NCI-H345 treated with DMSO at 0.1 percent for 48 hours (cell line): ENCODE results near the gene RHOXF2B.
"Not testable (repeated sequence)": the region's sequence is repeated elsewhere in the genome, so short reads cannot be mapped to it uniquely, and the experiment has no call there.

Experiments
- DNase-seq: peaks from one replicate; lab custom pipeline; 2025; ENCODE audit not compliant: unreplicated experiment; lab: John Stamatoyannopoulos, UW

RHOXF2B gene

DNA sequence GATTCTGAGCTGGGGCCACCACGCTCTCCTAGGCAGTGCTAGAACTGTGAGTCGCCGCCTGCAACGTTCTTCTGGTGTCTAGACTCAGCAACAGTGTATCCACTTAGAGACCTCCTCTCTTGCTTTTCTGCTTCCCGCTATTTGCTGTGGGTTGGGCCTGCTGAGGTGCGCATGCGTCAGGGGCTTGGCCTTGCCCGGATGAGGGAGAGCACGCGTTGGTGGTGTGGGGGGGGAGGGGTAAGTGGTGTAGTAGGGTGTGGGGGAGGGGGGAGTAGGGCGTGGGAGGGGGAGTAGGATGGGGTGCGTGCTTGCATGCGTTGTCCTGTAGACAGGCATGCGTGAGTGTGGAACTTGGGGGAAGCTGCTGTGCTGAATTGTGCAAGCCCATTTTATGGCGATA, at the start of gene RHOXF2B:
TSS of gene RHOXF2B (minus strand) at position 101 of the 400 bp plus-strand sequence. CDS start 138 bp downstream, outside the sequence.
- not testable (repeated sequence) for DNase-seq

DNA sequence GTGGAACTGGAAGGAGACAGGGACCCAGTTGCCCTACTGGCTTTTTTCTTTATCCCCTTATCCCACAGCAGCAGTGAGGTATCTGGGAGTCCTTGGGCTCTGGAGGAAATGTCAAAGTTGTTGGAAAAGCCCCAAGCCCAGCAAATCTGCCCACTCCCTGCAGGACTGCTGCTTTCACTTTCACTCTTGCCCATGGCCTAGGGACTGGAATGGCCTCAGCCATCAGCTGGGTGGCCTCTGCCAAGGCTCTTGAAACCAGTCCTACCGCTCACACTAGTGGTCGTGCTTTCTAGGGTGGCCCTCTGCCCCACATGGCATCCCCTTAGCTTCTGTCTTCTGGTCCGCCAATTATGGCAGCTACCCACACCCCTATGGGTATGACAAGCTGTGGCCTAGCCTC, 48.0 kb upstream of the RHOXF2B start:
- DNase-seq = no peak

DNA sequence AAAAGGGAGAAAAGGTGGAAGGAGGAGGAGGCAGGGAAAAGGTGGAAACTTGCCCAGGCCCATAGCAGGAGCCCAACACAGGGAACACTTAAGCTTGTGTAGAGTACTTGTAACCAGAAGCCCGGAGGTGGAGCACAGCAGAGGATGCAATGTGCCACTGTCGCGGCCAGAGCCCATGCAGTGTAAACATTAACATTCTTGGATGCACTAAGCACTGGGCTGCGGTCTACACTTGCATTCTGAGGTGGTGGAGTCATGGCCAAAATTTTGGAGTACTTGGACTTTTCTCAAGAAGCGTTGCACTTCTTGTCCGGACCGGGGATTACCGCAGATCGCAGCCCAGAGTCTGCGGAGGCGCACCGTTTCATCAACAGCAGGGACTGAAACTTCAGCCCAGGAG, 42.7 kb upstream of the RHOXF2B start:
- no peak for DNase-seq

DNA sequence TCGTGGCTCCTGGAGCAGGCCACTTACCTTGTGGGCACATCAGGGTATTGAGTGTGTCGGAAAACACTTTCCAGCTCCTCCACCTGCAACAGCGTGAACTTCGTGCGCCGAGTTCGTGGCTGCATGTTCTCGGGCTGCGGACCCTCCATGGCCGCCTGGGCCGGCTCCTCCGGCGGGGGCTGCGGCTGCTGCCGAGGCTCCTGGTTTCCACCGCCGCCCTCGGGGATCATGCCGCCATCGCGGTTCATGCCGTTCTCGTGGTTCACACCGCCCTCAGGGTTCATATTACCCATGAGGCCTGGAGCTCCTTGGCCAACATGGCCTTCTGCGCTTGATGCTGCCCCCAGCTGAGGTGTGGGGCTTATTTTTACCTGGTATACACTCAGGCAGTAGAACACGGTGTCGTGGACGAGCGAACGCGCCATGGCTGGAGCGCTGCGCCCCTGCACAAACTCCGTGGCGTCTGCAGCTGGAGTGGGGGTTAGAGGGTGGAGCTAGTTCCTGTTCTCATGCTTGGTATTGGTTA, 38.0 kb upstream of the RHOXF2B start, which contains the start of gene RHOXF1:
TSS of gene RHOXF1 (minus strand) at position 476 of the 526 bp plus-strand sequence. CDS start at position 425, 51 bp downstream.
- DNase-seq = no peak

DNA sequence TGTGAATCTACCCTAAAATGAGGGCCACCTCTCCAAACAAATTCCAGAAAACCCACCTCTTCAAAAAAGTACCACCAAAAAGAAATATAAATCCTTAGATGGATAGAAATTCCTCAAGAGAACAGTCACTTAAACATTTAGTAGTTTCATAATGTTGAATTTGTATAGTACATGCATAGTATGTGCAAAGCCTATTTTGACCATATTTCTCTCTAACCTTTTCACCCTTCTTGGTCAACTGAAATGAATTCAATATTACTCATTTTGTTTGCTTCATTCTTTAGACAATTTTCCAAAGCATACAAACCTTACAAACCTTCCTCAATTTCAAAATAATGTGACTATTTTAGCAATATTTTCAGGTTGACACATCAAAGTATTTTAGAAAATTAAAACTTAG, 34.1 kb upstream of the RHOXF2B start:
- DNase-seq = no peak

DNA sequence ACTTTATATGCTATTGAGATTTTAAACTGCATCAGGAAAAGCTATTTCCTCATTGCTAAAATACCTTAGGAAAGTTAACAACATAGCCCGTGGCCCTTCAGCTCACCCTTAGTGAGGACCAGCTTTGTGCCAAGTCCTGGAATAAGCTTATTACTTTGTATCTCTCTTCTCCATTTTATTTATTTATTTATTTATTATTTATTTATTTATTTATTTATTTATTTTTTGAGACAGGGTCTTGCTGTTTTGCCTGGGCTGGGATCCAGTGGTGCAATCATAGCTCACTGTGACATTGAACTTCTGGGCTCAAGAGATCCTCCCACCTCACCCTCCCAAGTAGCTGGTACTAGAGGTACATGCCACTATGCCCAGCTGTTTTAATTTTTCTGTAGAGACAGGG, 31.9 kb upstream of the RHOXF2B start:
- no peak for DNase-seq

DNA sequence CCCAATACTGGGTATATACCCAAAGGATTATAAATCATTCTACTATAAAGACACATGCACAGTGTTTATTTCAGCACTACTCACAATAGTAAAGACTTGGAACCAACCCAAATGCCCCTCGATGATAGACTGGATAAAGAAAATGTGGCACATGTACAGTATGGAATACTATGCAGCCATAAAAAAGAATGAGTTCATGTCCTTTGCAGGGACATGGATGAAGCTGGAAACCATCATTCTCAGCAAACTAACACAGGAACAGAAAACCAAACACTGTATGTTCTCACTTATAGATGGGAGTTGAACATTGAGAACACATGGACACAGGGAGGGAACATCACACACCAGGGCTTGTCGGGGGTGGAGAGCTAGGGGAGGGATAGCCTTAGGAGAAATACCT, 27.2 kb upstream of the RHOXF2B start:
- DNase-seq = not testable (repeated sequence)

DNA sequence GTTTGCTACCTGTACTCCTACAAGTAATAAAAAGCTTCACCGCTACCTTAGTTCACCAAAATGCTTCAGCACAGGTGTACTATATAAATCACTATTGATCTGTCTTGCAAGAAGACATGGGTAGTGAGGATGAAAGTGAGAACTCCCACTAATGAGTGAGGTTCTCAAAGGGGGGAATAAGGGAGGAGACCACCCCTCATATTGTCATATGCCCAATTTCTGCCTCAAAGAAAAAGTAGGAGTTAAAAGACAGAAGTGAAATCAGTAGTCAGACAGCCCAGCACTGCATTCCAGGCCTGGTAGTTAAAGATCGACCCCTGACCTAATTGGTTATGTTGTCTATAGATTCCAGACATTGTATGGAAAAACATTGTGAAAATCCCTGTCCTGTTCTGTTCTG, 23.6 kb upstream of the RHOXF2B start:
- not testable (repeated sequence) for DNase-seq

DNA sequence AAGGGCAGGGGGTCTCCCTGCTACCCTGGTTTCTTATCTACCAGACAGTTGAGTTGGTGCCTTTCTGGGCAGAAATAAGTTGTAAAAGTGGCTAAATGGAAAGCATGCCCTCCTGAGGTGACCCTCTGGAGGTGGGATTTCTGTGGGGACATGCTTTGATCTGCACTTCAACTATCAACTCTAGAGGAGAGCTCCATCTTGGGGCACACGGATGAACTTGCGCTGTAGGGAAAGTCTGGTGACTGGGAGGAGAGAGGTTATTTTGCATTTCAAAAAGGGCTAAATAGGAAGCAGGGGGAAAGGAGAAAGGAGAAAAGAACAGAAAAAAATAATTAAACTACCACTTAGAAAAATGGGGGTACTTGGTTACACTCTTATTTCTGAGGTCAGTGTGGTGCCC, 12.7 kb upstream of the RHOXF2B start:
- no peak for DNase-seq

DNA sequence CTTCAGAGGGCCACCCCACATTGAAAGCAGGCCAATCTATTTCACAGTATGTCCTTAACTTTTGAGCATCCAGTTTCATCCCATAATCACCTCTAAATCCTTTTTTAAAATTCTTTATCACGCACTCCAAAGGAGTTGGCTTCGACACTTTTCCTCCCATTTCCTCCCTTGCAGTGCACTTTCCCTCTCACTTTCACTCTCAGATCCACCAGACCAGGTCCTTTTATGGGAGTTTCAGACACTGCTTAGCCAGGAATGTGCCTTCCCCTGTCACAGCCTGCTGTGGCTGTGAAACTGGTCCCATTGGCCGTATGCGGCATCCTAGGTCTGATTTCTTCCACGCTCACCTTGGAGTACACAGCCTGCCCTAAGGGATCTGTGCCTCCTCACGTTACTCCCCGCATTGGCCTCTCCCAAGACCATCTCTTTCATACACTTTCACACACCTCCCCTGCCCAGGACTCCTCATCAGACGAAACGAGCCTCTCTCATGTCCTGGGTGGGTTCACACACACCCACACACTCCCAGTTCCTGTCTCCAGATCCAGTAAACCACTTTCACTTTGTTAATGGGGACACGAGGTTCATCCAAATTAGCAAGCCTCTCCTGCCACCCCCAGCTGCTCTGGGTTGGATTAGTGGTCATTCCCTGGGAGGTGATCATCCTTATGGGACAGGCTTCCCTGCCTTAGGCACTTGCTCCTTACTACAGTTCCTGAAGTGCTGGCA, 10.0 kb upstream of the RHOXF2B start:
- DNase-seq = no peak

DNA sequence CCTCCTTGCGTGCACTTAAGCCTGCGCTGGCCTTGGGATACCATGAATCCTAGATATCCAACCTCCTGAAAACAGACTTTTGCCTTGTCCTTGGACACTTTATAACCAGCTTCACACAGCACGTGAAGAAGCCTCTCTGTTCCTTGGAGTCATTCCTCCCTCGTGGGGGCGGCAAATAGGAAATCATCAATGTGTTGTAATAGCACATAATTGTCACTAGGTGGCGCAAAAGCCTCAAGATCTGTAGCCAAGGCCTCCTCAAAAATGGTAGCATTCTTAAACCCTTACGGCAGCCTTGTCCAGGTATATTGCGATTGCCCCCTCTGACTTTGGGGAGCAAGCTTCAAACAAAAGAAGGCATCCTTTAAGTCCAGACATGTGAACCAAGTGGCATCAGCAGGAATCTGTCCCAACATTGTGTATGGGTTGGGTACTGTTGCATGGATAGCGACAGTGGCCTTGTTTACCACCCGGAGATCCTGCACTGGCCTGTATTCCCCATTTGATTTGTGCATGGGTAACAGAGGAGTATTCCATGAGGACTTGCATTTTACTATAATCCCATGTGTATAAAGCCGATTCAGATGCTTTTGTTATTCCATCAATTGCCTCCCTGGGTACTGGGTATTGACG, 8.2 kb upstream of the RHOXF2B start:
- not testable (repeated sequence) for DNase-seq

DNA sequence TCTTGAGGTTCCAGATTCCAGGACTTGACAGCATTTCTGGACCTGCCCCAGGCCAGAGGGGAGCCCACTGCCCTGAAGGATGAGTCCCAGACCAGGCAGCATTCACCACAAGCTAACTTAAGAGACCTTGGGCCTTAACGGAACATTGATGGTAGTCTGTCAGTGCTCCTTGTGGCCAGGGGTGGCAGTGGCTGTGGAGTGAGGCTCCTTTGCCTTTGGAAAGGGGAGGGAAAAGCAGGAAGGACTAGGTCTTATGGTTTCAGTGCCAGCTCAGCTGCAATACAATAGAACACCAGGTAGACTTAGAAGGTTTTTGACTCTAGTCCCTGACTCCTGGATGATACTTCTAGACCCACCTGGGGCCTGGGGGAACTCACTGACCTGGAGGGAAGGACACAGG, 11.3 kb downstream of the RHOXF2B start:
- DNase-seq = not testable (repeated sequence)

DNA sequence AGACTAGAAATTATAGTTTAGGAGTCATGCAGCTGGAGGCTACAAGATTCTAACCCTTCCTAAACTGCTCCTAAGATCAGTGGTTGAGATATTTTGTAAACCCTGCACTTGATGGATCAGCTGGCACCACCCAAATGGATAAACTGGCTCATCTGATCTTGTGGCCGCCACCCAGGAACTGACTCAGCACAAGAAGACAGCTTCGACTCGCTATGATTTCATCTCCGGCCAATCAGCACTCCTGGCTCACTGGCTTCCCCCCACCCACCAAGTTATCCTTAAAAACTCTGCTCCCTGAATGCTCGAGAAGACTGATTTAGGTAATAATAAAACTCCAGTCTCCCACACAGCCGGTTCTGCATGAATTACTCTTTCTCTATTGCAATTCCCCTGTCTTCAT, 34.8 kb downstream of the RHOXF2B start:
- not testable (repeated sequence) for DNase-seq

DNA sequence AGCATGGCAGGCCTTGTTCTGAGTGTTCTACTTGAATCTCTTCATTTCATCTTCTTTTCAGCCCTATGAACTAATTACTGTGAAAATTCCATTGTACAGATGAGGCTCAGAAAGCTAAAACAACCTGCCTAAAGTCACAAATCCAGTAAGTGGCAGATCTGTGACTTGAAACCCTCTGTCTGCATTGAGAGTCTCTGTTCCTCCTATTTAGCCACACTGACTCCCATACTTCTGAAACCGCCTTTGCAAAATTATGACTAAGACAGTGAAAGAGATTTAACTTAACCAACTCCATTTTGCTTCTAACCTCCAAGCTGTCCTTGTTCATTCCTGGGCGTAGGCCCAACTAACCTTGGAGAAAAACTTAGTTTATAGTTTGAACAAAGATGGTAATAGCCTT, 35.2 kb downstream of the RHOXF2B start:
- not testable (repeated sequence) for DNase-seq

DNA sequence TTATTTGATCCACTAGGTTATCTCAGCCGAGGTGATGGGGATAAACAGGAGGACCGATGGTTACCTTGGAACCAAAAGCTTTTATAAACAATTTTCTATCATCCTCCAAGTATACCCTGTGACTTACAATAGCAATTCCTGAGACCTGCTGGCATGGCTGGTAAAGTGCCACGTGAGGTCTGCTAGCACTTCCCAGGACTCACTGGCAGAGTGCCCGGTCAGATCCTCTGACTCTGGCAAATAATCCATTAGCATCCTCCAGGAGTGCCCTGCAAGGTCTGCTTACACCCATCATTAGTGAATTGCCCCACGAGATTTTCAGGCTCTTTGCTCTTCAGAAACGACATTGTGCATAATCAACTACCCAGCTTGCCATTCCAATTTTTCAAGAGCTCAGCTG, 37.3 kb downstream of the RHOXF2B start:
- DNase-seq = not testable (repeated sequence)

DNA sequence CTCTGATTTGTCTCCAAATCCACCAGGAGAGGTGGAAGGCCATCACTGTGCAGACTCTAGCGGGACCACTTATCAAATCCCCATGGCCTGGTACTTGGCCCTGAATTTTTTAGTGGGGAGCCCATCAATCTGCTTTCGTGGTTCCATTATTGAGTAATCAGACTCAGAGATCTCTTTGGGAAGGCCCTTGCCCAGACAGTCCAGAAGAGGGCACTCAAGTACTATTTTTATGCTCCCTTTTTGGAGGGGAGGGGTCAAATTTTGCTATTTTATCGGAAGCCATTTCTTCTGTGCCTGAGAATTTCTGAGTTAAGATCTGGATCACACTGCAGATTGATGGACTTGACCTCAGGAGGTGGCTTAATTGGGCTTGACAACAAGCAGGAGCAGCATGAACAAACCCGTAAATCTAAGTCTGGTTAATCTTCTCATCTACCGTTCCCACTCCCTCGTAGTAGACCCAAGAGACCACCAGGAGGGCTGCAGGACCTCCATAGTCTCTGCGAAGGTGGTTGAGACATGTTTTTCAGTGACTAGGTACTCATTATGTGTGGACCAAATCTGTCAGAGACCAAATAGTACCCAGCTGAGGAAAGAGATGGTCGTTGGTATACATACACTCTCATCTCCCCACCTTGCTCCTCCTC, 38.3 kb downstream of the RHOXF2B start:
- DNase-seq = not testable (repeated sequence)

DNA sequence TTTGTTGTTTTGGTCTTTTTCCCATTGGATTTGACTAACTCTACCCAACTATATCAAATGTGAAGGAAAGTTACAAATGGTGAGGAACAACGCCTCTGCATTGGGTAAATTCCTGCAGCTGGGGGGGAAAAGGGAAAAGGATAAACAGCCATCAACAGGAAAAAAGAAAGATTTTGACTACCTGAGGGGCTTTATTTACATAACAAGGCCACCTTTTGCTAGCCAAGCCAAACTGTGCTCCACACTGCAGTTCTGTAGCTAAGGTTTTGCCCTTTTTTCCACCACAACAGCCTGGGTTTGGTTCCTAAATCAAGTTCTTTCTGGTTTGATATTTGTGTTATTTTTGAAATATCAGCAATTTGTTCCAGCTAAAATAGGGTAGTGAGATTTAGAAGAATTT, 40.8 kb downstream of the RHOXF2B start:
- no peak for DNase-seq

DNA sequence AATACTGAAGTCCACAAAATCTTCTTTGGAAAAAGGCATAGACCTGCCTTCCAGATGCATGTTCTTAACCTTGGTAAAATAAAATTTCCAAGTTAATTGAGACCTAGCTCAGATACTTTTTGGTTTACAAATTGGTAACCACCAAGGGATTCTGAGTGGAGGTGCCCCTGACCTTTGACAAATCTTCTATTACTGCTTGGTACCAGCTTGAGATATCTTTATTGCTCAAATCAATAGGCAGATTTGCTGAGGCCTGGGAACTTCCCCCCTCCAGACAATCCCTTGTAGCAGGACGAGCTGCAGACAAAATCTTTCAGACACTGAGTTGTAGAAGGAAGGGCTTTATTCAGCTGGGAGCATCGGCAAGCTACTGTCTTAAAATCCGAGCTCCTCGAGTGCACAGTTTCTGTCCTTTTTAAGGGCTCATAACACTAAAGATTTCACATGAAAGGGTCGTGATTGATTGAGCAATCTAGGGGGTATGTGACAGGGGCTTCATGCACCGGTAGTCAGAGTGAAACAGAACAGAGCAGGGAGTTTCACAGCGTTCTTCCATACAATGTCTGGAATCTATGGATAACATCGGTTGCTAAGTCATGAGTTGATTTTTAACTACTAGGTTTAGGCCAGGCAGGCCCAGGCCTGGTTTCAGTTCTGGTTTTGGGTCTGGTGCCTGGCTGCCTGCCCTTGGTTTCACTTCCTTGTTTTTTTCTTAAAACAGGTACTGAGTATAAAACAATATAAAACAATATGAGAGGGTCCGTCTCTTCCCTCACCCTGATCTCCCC, 41.8 kb downstream of the RHOXF2B start:
- DNase-seq = not testable (repeated sequence)

DNA sequence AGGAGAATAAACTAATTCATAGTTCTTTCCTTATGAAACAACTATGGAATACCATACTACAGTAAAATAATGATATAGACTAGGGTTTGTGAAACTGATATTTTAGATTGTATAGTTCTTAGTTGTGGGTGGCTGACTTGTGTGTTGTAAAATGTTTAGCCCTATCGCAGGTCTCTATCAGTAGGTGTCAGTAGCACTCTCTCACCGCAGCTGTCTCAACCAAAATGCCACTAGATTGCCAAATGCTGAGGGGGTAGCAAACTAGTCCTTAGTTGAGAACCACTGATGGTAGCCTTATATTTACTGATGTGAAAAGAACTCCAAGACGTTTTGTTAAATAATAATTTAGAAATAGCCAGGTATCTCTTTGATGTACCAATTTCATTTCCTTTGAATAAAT, 48.1 kb downstream of the RHOXF2B start:
- DNase-seq = no peak

DNA sequence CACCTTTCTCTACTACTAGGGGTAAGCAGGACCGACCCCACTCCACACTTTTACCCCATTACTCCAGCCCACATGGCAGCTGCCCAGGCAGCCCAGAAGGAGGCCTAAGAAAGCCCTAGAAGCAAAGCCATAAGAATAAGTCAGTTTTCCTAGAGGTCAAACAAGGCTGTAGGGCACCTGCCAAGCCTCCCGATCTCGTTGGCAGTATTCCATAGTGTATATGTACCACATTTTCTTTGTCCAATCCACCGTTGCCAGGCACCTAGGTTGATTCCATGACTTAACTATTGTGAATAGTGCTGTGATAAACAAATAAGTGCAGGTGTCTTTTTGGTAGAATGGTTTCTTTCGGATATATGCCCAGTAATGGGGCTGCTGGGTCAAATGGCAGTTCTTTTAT, 54.2 kb downstream of the RHOXF2B start:
- no peak for DNase-seq

DNA sequence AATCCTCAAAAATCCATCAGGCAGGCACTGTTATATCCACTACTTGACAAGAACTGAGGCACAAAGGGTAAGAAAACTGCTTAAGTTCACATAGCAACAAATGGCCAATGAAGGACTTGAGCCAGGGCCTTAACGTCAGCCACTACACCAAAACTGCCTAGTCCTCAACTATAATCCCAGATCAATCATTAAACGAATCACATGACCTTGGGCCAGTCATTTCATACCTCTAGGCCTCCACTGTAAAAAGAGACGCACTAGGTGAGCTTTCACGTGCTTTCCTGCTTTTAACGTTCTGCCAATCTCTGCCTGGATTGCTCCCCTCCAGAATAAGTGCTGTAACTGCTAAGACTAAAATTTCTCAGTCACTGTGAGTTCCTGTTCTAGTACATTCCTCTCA, 54.7 kb downstream of the RHOXF2B start:
- no peak for DNase-seq
